Measurements from ENCODE around the gene SUGP1.

DNA sequence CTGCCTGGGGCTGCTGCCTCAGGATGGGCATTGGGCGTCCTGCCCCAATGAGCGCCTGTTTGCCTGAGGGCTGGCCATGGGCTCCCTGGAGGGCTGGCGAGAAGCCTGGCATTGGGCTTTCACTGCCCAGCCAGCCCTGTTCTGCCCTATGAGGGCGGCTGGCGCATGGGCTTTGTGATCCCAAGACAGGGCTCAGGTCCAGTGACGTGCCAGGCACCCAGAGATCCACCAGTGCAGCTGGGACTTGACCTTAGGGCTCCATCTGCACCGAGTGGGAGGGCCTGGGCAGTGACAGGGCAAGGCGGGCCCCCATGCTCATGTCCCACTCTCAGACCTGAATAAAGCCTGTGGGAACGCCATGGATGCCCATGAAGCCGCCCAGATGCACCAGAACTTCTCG, 34.6 kb upstream of the SUGP1 start:
- TF ChIP-seq, protein P1, sequence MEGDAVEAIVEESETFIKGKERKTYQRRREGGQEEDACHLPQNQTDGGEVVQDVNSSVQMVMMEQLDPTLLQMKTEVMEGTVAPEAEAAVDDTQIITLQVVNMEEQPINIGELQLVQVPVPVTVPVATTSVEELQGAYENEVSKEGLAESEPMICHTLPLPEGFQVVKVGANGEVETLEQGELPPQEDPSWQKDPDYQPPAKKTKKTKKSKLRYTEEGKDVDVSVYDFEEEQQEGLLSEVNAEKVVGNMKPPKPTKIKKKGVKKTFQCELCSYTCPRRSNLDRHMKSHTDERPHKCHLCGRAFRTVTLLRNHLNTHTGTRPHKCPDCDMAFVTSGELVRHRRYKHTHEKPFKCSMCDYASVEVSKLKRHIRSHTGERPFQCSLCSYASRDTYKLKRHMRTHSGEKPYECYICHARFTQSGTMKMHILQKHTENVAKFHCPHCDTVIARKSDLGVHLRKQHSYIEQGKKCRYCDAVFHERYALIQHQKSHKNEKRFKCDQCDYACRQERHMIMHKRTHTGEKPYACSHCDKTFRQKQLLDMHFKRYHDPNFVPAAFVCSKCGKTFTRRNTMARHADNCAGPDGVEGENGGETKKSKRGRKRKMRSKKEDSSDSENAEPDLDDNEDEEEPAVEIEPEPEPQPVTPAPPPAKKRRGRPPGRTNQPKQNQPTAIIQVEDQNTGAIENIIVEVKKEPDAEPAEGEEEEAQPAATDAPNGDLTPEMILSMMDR (IDR thresholded peaks at IDR 0.05; ENCODE audit: low read depth, low read length, poor library complexity, severe bottlenecking): no peak
- no peak for TF ChIP-seq EZH2phosphoT487 (IDR thresholded peaks at IDR 0.05; ENCODE audit: borderline replicate concordance, low read length)

Measured in DOHH2 (cell line).